Measurements from ENCODE around the gene PDE4D.

Gene PDE4D

GRCh38 chr5:59629561-59629960, 264.0 kb downstream of the PDE4D start:
- H3K27me3 ChIP-seq (replicated peaks; ENCODE audit: insufficient read depth, low read length) = no peaks in the 10 kb centered on the region
- H3K4me1 ChIP-seq (ENCODE audit: low read length) = no peaks in the 10 kb centered on the region
- no peak overlapping the region for H3K9ac ChIP-seq (ENCODE audit: low read length)
- no peaks in the 10 kb centered on the region for H4K20me1 ChIP-seq (ENCODE audit: insufficient read depth, low read length)
- TF ChIP-seq EZH2 (optimal IDR thresholded peaks at IDR 0.05; ENCODE audit: low read depth, low read length) (no peak), EZH2phosphoT487 (IDR thresholded peaks at IDR 0.05; ENCODE audit: low read length) (no peak)
- TF ChIP-seq, protein P1, sequence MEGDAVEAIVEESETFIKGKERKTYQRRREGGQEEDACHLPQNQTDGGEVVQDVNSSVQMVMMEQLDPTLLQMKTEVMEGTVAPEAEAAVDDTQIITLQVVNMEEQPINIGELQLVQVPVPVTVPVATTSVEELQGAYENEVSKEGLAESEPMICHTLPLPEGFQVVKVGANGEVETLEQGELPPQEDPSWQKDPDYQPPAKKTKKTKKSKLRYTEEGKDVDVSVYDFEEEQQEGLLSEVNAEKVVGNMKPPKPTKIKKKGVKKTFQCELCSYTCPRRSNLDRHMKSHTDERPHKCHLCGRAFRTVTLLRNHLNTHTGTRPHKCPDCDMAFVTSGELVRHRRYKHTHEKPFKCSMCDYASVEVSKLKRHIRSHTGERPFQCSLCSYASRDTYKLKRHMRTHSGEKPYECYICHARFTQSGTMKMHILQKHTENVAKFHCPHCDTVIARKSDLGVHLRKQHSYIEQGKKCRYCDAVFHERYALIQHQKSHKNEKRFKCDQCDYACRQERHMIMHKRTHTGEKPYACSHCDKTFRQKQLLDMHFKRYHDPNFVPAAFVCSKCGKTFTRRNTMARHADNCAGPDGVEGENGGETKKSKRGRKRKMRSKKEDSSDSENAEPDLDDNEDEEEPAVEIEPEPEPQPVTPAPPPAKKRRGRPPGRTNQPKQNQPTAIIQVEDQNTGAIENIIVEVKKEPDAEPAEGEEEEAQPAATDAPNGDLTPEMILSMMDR (IDR thresholded peaks at IDR 0.05; ENCODE audit: low read length) = no peak
- no peaks in the 10 kb centered on the region for H3K79me2 ChIP-seq (ENCODE audit: low read length)
- no peak overlapping the region for H3K4me3 ChIP-seq (ENCODE audit: low read length)
- no peak overlapping the region for H3K27ac ChIP-seq (ENCODE audit: low read length)
- H3F3A ChIP-seq (ENCODE audit: insufficient read depth, low read length) = no peaks in the 10 kb centered on the region
- H2AFZ ChIP-seq (ENCODE audit: low read length) = no peak overlapping the region
- no peaks in the 10 kb centered on the region for H3K36me3 ChIP-seq (replicated peaks; ENCODE audit: insufficient read depth, low read length)
- H3K9me3 ChIP-seq (replicated peaks; ENCODE audit: insufficient read depth, low read length) = no peaks in the 10 kb centered on the region
- H3K9me2 ChIP-seq (replicated peaks; ENCODE audit: insufficient read depth, low read length) = no peaks in the 10 kb centered on the region
- no peak for DNase-seq
- H3K4me2 ChIP-seq (ENCODE audit: low read depth, low read length) = no peak overlapping the region

DNA sequence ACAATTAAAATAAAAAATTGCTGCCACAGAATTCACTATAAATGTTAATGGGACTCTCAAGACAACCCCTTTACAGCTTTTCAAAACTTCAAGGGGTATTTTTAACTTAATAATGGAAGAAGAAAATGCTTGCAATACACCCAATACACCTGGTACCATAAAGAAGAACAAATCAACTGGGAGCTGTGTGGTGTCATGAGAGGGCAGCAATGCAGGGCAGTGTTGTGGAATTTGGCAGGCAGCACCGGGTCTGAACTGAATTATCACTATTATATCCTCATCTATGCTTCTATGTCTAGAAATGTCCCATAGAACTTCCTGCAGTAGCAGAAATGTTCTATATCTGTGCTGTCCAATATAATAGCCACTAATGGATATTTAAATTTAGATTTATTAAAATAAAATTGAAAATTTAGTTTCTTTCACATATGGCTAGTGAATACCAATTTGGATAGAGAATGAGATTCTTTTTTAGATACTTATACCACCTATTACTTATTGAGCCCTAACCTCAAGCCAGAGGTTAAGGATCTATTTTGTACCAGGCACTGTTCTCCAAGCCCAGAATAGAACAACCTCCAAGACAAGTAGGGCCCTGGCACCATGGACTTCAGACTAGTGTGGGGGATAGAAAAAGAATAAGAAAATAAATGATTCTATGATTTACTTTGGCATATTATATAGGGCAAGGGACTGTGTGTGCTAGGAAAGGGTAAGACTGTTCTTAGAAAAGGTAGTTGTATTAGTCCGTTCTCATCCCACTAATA, 265.3 kb downstream of the PDE4D start:
- no peaks in the 10 kb centered on the region for H3K36me3 ChIP-seq (replicated peaks; ENCODE audit: insufficient read depth, low read length)
- no peaks in the 10 kb centered on the region for H3K27me3 ChIP-seq (replicated peaks; ENCODE audit: insufficient read depth, low read length)
- H3K79me2 ChIP-seq (ENCODE audit: low read length) = no peaks in the 10 kb centered on the region
- no peak overlapping the region for H2AFZ ChIP-seq (ENCODE audit: low read length)
- no peak overlapping the region for H3K27ac ChIP-seq (ENCODE audit: low read length)
- no peak for DNase-seq
- no peaks in the 10 kb centered on the region for H3F3A ChIP-seq (ENCODE audit: insufficient read depth, low read length)
- no peak overlapping the region for H3K9ac ChIP-seq (ENCODE audit: low read length)
- no peaks in the 10 kb centered on the region for H3K4me1 ChIP-seq (ENCODE audit: low read length)
- H3K4me2 ChIP-seq (ENCODE audit: low read depth, low read length) = no peak overlapping the region
- H3K9me2 ChIP-seq (replicated peaks; ENCODE audit: insufficient read depth, low read length) = no peaks in the 10 kb centered on the region
- TF ChIP-seq EZH2 (optimal IDR thresholded peaks at IDR 0.05; ENCODE audit: low read depth, low read length) = no peak
- TF ChIP-seq EZH2phosphoT487 (IDR thresholded peaks at IDR 0.05; ENCODE audit: low read length) = no peak
- TF ChIP-seq, protein P1 (IDR thresholded peaks at IDR 0.05; ENCODE audit: low read length) = no peak
- no peaks in the 10 kb centered on the region for H4K20me1 ChIP-seq (ENCODE audit: insufficient read depth, low read length)
- no peak overlapping the region for H3K4me3 ChIP-seq (ENCODE audit: low read length)
- no peaks in the 10 kb centered on the region for H3K9me3 ChIP-seq (replicated peaks; ENCODE audit: insufficient read depth, low read length)

- Histone ChIP-seq H3K4me1 (ENCODE audit: low read length) (peaks cover 10% of the 10 kb centered on the region; the same call in 1 of the 2 replicates), H3K9me2 (replicated peaks; ENCODE audit: insufficient read depth, low read length) (no peaks in the 10 kb centered on the region), H3K9ac (ENCODE audit: low read length) (no peak overlapping the region), H3K36me3 (replicated peaks; ENCODE audit: insufficient read depth, low read length) (no peaks in the 10 kb centered on the region), H3K4me3 (ENCODE audit: low read length) (no peak overlapping the region), H3K4me2 (ENCODE audit: low read depth, low read length) (no peak overlapping the region), H3K27me3 (replicated peaks; ENCODE audit: insufficient read depth, low read length) (no peaks in the 10 kb centered on the region), H3K27ac (ENCODE audit: low read length) (no peak overlapping the region), H3F3A (ENCODE audit: insufficient read depth, low read length) (no peaks in the 10 kb centered on the region), H3K79me2 (ENCODE audit: low read length) (no peaks in the 10 kb centered on the region), H3K9me3 (replicated peaks; ENCODE audit: insufficient read depth, low read length) (no peaks in the 10 kb centered on the region), H2AFZ (ENCODE audit: low read length) (no peak overlapping the region), H4K20me1 (ENCODE audit: insufficient read depth, low read length) (no peaks in the 10 kb centered on the region)
- no peak for DNase-seq
- TF ChIP-seq EZH2phosphoT487 (IDR thresholded peaks at IDR 0.05; ENCODE audit: low read length) (no peak), EZH2 (optimal IDR thresholded peaks at IDR 0.05; ENCODE audit: low read depth, low read length) (no peak)
- TF ChIP-seq, protein P1 (IDR thresholded peaks at IDR 0.05; ENCODE audit: low read length) = no peak
Measured at GRCh38 chr5:59624898-59625297, 268.6 kb downstream of the PDE4D start.

All from MM.1S (cell line).